ENCODE measurements around the gene HIC1.

Gene HIC1

DNA sequence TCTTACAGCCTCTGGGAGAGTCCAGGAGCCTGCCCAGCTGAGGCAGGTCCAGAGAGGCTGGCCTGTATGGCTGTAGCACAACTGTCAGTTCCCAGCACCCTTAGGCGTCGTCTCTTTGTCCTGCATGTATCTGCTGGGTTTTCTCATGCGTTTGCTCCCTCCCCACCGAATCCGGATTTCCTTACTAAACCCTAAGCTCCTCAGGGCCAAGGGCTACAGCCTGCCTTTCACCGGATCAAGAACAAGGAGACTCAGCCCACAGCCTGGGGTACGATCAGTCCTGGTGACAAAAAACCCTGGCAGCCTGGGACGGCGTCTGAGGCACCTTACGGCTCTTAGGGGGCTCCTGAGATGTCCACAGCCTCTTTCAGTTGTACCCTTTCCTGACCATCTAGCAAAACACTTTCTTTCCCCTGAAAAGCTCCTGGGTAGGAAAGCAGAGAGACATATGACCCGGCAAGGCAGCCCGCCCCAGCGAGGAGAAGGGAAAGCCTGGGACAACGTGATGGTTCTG is 12.2 kb downstream of the HIC1 start:
- H3K4ac ChIP-seq (ENCODE audit: low read depth, low read length) = peak overlapping the region; percentile 50

DNA sequence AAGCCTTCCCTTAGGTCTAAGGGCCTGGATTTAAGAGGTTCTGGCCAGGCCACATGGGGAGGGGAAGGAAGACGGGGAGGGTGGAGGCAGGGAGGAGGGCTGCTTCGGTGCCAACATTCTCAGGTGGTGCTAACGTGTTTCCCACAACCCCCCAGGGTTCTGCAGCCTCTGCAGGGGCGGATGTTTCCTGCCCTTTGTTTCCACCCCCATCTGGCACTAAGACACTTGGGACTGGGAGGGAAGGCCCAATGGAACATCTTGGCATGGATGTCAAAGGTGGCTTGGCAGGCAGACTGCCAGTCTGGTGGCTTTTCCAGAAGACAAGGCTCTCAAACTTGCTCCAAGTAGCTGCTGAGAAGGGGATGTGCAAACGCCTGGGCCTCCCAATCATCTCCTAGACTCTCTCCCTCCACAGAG is 12.7 kb downstream of the HIC1 start:
- no peak overlapping the region for H3K4me2 ChIP-seq (ENCODE audit: low read length)
- H3K27ac ChIP-seq (ENCODE audit: low read depth, low read length) = peak overlapping the region; percentile 74
- no peak overlapping the region for H4K12ac ChIP-seq (ENCODE audit: low read depth, low read length)
- H4K91ac ChIP-seq (ENCODE audit: low read depth, low read length) = peak overlapping the region; percentile 89
- H3K79me2 ChIP-seq (ENCODE audit: control insufficient read depth, insufficient read depth, low read length, poor library complexity) = peaks cover 9% of the 10 kb centered on the region
- DNase-seq = no peak
- no peak overlapping the region for H3K23ac ChIP-seq (ENCODE audit: low read length)
- H3K36me3 ChIP-seq (ENCODE audit: control insufficient read depth in 1 of 2, insufficient read depth in 2 of 2, low read length in 2 of 2) = peaks cover 16 to 26% of the 10 kb centered on the region in 2 experiments
- H3K9me3 ChIP-seq (ENCODE audit: insufficient read depth, low read depth, low read length) = no peaks in the 10 kb centered on the region
- H4K8ac ChIP-seq (ENCODE audit: low read depth, low read length) = peak overlapping the region; percentile 57
- H3K27me3 ChIP-seq (ENCODE audit: insufficient read depth, low read length) = no peaks in the 10 kb centered on the region
- peak overlapping the region; percentile 77 for H3K14ac ChIP-seq (ENCODE audit: low read length)
- H3K4me1 ChIP-seq (ENCODE audit: control insufficient read depth in 1 of 2, insufficient read depth in 2 of 2, low read length in 2 of 2) = peaks cover 51 to 63% of the 10 kb centered on the region in 2 experiments
- peak overlapping the region; percentile 73 for H2BK120ac ChIP-seq (ENCODE audit: insufficient read depth, low read length, poor library complexity)
- H2AFZ ChIP-seq (ENCODE audit: insufficient read depth, low read length, poor library complexity) = no peak overlapping the region
- peak overlapping the region; percentile 81 for H2BK12ac ChIP-seq (ENCODE audit: low read length)
- H3K4ac ChIP-seq (ENCODE audit: low read depth, low read length) = peak overlapping the region; percentile 50
- WGBS (ENCODE audit: extremely low coverage, insufficient coverage, insufficient read length) = no CpG with 5 or more reads among the region's 5 CpGs
- peak overlapping the region; percentile 90 for H2BK5ac ChIP-seq (ENCODE audit: low read depth, low read length, poor library complexity)
- no peak overlapping the region for H3K4me3 ChIP-seq (ENCODE audit: low read depth, low read length)
- H3K18ac ChIP-seq (ENCODE audit: low read length) = peak overlapping the region; percentile 66
- peaks cover 29% of the 10 kb centered on the region for H3K79me1 ChIP-seq (ENCODE audit: low read length)
- no peak overlapping the region for H3K9ac ChIP-seq (ENCODE audit: low read length)
- H2AK5ac ChIP-seq (ENCODE audit: low read length) = peak overlapping the region; percentile 81

More for the DNA sequence above, 12.2 kb downstream of the HIC1 start:
- Histone ChIP-seq H3K9ac (ENCODE audit: low read length) (no peak overlapping the region), H2AK5ac (ENCODE audit: low read length) (peak overlapping the region; percentile 81), H2BK120ac (ENCODE audit: insufficient read depth, low read length, poor library complexity) (peak overlapping the region; percentile 73), H2BK12ac (ENCODE audit: low read length) (peak overlapping the region; percentile 81), H3K14ac (ENCODE audit: low read length) (peak overlapping the region; percentile 77), H3K27ac (ENCODE audit: low read depth, low read length) (peak overlapping the region; percentile 74), H4K12ac (ENCODE audit: low read depth, low read length) (peak overlapping the region; percentile 24), H3K27me3 (ENCODE audit: insufficient read depth, low read length) (no peaks in the 10 kb centered on the region), H3K4me1 (ENCODE audit: control insufficient read depth in 1 of 2, insufficient read depth in 2 of 2, low read length in 2 of 2) (peaks cover 53 to 66% of the 10 kb centered on the region in 2 experiments), H3K4me2 (ENCODE audit: low read length) (peak overlapping the region; percentile 24), H3K79me1 (ENCODE audit: low read length) (peaks cover 30% of the 10 kb centered on the region), H3K4me3 (ENCODE audit: low read depth, low read length) (no peak overlapping the region), H4K91ac (ENCODE audit: low read depth, low read length) (peak overlapping the region; percentile 89), H2BK5ac (ENCODE audit: low read depth, low read length, poor library complexity) (peak overlapping the region; percentile 90), H3K79me2 (ENCODE audit: control insufficient read depth, insufficient read depth, low read length, poor library complexity) (peaks cover 9% of the 10 kb centered on the region), H2AFZ (ENCODE audit: insufficient read depth, low read length, poor library complexity) (no peak overlapping the region), H3K9me3 (ENCODE audit: insufficient read depth, low read depth, low read length) (no peaks in the 10 kb centered on the region), H3K36me3 (ENCODE audit: control insufficient read depth in 1 of 2, insufficient read depth in 2 of 2, low read length in 2 of 2) (peaks cover 16 to 26% of the 10 kb centered on the region in 2 experiments), H4K8ac (ENCODE audit: low read depth, low read length) (peak overlapping the region; percentile 57), H3K18ac (ENCODE audit: low read length) (peak overlapping the region; percentile 66), H3K23ac (ENCODE audit: low read length) (no peak overlapping the region)
- no peak for DNase-seq
- no CpG with 5 or more reads among the region's 14 CpGs for WGBS (ENCODE audit: extremely low coverage, insufficient coverage, insufficient read length)

DNA sequence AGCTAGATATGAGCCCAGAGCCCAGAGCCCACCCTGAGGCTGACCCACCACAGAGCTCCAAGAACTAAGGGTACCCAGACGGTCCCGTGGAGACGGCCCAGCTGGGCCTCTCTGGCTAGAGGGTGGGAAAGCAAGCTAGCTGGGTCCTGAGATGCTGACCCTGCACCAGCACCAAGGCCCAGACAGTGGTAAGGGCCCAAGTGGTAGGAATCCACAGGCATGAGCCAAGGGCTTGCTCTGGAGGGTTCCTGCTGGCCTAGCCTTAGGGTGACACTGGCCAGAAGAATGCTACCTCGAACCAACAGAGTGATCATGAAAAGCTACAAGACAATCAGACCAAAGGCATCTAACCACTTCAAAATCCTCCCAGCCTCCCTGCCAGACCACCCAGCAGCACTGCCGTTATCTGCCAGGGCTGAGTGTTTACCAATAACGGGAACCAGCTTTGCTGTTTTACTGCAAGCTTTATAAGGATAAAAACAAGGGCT is 13.2 kb downstream of the HIC1 start:
- Histone ChIP-seq H4K12ac (ENCODE audit: low read depth, low read length) (no peak overlapping the region), H3K27ac (ENCODE audit: low read depth, low read length) (peak overlapping the region; percentile 74), H3K4me3 (ENCODE audit: low read depth, low read length) (no peak overlapping the region), H3K4me1 (ENCODE audit: control insufficient read depth in 1 of 2, insufficient read depth in 2 of 2, low read length in 2 of 2) (peaks cover 47 to 58% of the 10 kb centered on the region in 2 experiments), H2BK5ac (ENCODE audit: low read depth, low read length, poor library complexity) (peak overlapping the region; percentile 90), H3K18ac (ENCODE audit: low read length) (peak overlapping the region; percentile 66), H3K14ac (ENCODE audit: low read length) (peak overlapping the region; percentile 77), H3K4me2 (ENCODE audit: low read length) (no peak overlapping the region), H2AFZ (ENCODE audit: insufficient read depth, low read length, poor library complexity) (no peak overlapping the region), H3K79me2 (ENCODE audit: control insufficient read depth, insufficient read depth, low read length, poor library complexity) (peaks cover 9% of the 10 kb centered on the region), H3K4ac (ENCODE audit: low read depth, low read length) (no peak overlapping the region), H3K79me1 (ENCODE audit: low read length) (peaks cover 25% of the 10 kb centered on the region), H3K36me3 (ENCODE audit: control insufficient read depth in 1 of 2, insufficient read depth in 2 of 2, low read length in 2 of 2) (peaks cover 16 to 26% of the 10 kb centered on the region in 2 experiments), H3K27me3 (ENCODE audit: insufficient read depth, low read length) (no peaks in the 10 kb centered on the region), H2BK120ac (ENCODE audit: insufficient read depth, low read length, poor library complexity) (peak overlapping the region; percentile 73), H3K9me3 (ENCODE audit: insufficient read depth, low read depth, low read length) (no peaks in the 10 kb centered on the region), H2AK5ac (ENCODE audit: low read length) (no peak overlapping the region), H3K23ac (ENCODE audit: low read length) (no peak overlapping the region), H4K8ac (ENCODE audit: low read depth, low read length) (peak overlapping the region; percentile 57), H2BK12ac (ENCODE audit: low read length) (peak overlapping the region; percentile 81), H4K91ac (ENCODE audit: low read depth, low read length) (peak overlapping the region; percentile 89), H3K9ac (ENCODE audit: low read length) (no peak overlapping the region)
- no CpG with 5 or more reads among the region's 6 CpGs for WGBS (ENCODE audit: extremely low coverage, insufficient coverage, insufficient read length)
- DNase-seq = peak; percentile 49 to 54

DNA sequence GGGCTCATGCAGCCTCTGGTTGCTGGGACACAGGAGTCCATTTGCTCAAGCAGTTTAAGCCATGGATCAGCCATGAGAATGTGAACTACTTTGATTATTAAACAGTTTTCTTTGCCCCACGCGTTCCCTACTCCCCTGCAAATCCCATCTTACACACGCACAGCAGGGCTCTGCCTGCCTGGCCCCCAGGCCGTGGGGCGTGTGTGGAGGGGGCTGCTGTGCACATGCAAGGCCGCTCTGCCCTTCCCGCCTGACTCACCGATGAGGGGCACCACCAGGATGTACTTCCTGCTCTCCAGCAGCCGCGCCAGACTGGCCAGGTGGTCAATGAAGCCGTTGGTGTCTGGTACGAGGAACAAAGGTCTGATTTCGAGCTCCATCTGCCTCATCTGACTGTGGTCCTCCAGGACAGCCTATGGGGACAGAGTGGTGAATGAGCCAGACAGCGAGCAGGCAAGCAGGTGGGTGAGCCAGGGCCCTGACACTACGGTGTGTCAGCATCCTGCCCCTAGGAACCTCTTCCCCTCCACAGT is 13.7 kb downstream of the HIC1 start:
- DNase-seq = no peak
- H4K91ac ChIP-seq (ENCODE audit: low read depth, low read length) = peak overlapping the region; percentile 89
- no peak overlapping the region for H4K8ac ChIP-seq (ENCODE audit: low read depth, low read length)
- H3K4me1 ChIP-seq (ENCODE audit: control insufficient read depth in 1 of 2, insufficient read depth in 2 of 2, low read length in 2 of 2) = peaks cover 43 to 54% of the 10 kb centered on the region in 2 experiments
- peaks cover 25% of the 10 kb centered on the region for H3K79me1 ChIP-seq (ENCODE audit: low read length)
- no peak overlapping the region for H2BK120ac ChIP-seq (ENCODE audit: insufficient read depth, low read length, poor library complexity)
- no peak overlapping the region for H2AFZ ChIP-seq (ENCODE audit: insufficient read depth, low read length, poor library complexity)
- no peak overlapping the region for H3K4me3 ChIP-seq (ENCODE audit: low read depth, low read length)
- no CpG with 5 or more reads among the region's 15 CpGs for WGBS (ENCODE audit: extremely low coverage, insufficient coverage, insufficient read length)
- no peak overlapping the region for H2AK5ac ChIP-seq (ENCODE audit: low read length)
- no peaks in the 10 kb centered on the region for H3K27me3 ChIP-seq (ENCODE audit: insufficient read depth, low read length)
- H3K4me2 ChIP-seq (ENCODE audit: low read length) = no peak overlapping the region
- no peak overlapping the region for H3K14ac ChIP-seq (ENCODE audit: low read length)
- no peak overlapping the region for H2BK12ac ChIP-seq (ENCODE audit: low read length)
- H3K9me3 ChIP-seq (ENCODE audit: insufficient read depth, low read depth, low read length) = no peaks in the 10 kb centered on the region
- no peak overlapping the region for H3K4ac ChIP-seq (ENCODE audit: low read depth, low read length)
- peaks cover 9% of the 10 kb centered on the region for H3K79me2 ChIP-seq (ENCODE audit: control insufficient read depth, insufficient read depth, low read length, poor library complexity)
- peaks cover 16 to 26% of the 10 kb centered on the region in 2 experiments for H3K36me3 ChIP-seq (ENCODE audit: control insufficient read depth in 1 of 2, insufficient read depth in 2 of 2, low read length in 2 of 2)
- peak overlapping the region; percentile 74 for H3K27ac ChIP-seq (ENCODE audit: low read depth, low read length)
- no peak overlapping the region for H3K23ac ChIP-seq (ENCODE audit: low read length)
- no peak overlapping the region for H3K18ac ChIP-seq (ENCODE audit: low read length)
- H2BK5ac ChIP-seq (ENCODE audit: low read depth, low read length, poor library complexity) = no peak overlapping the region
- no peak overlapping the region for H3K9ac ChIP-seq (ENCODE audit: low read length)
- no peak overlapping the region for H4K12ac ChIP-seq (ENCODE audit: low read depth, low read length)

All from trophoblast cell (in vitro differentiated cells and primary cell).